CD4-positive, alpha-beta T cell treated with Interleukin-6 for 4 hours (primary cell): ENCODE data around the gene TTC7B.
"Not testable (repeated sequence)": the region's sequence is repeated elsewhere in the genome, so short reads cannot be mapped to it uniquely, and the experiment has no call there.

Source experiments
- DNase-seq: peaks from one replicate; pipeline ENCODE4 v3.0.0-alpha.2; 2020; ENCODE audit warnings: mixed read lengths

Gene TTC7B

GRCh38 chr14:90830931-90831701 lies 14.9 kb upstream of the TTC7B start:
- no peak for DNase-seq

GRCh38 chr14:90829677-90830076 lies 13.4 kb upstream of the TTC7B start:
- DNase-seq: no peak

GRCh38 chr14:90828642-90829487 lies 12.6 kb upstream of the TTC7B start:
- DNase-seq: peak; percentile 27

GRCh38 chr14:90827919-90828610 lies 11.8 kb upstream of the TTC7B start:
- DNase-seq: peak; percentile 91

GRCh38 chr14:90823542-90823941 lies 7.3 kb upstream of the TTC7B start:
- not testable (repeated sequence) for DNase-seq

- peak; percentile 76 for DNase-seq
Measured at GRCh38 chr14:90820958-90821357, 4.7 kb upstream of the TTC7B start.

- DNase-seq: no peak
Measured at GRCh38 chr14:90819734-90820393, 3.6 kb upstream of the TTC7B start.

GRCh38 chr14:90818715-90819114 lies 2.5 kb upstream of the TTC7B start:
- DNase-seq: no peak

- no peak for DNase-seq
Measured at GRCh38 chr14:90816681-90817436, 629 bp upstream of the TTC7B start.

- no peak for DNase-seq
Measured at GRCh38 chr14:90815572-90815821, 733 bp downstream of the TTC7B start.

- no peak for DNase-seq
Measured at GRCh38 chr14:90814806-90815571, 1.2 kb downstream of the TTC7B start.

- DNase-seq: no peak
Measured at GRCh38 chr14:90813442-90813841, 2.8 kb downstream of the TTC7B start.

GRCh38 chr14:90812109-90812508 lies 4.1 kb downstream of the TTC7B start:
- no peak for DNase-seq

- no peak for DNase-seq
Measured at GRCh38 chr14:90811641-90812040, 4.6 kb downstream of the TTC7B start.

GRCh38 chr14:90810806-90811205 lies 5.4 kb downstream of the TTC7B start:
- DNase-seq: no peak

- DNase-seq: no peak
Measured at GRCh38 chr14:90809530-90810312, 6.5 kb downstream of the TTC7B start.

GRCh38 chr14:90808759-90809529 lies 7.3 kb downstream of the TTC7B start:
- no peak for DNase-seq

GRCh38 chr14:90807060-90807459 lies 9.2 kb downstream of the TTC7B start:
- DNase-seq: no peak

GRCh38 chr14:90805662-90806540 lies 10.3 kb downstream of the TTC7B start:
- DNase-seq: no peak
